Measurements from ENCODE around the gene SYTL3. TPM values are rescaled to one million over a fixed set of nuclear protein-coding genes. Genes with fewer than 3 reads are reported as not detected.

Gene SYTL3
- total and polyA plus RNA-seq, 4 donors: 2.0 to 4.6 (median 3.2) TPM

DNA sequence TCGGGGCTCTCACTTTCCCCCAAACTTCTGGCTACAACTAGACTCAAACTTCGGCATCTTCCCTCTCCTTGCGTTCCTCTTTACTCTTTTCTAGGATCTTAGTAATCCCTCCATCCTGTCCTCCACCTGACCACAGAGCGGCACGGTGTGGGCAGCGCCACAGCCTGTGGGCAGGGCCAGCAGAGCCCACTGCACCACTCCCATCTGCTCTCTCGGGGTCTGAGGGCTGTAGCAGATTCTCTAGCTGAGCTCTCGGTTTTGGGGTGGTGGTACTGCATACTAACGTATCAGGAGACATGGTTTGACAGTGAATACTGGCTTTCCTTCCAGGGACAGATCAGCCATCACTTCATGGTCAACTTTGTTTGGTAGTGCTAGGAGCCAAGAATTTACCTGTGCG, 111.9 kb downstream of the SYTL3 start:
- no peak for DNase-seq (ENCODE audit: low read depth in 4 of 6, low spot score in 6 of 6)
- Histone ChIP-seq H3K9me3 (ENCODE audit: control insufficient read depth, insufficient read depth, low read length) (no peaks in the 10 kb centered on the region), H3K36me3 (ENCODE audit: control insufficient read depth, insufficient read depth, low read length) (peaks cover 21% of the 10 kb centered on the region), H3K4me1 (ENCODE audit: control insufficient read depth, insufficient read depth, low read length) (peaks cover 43% of the 10 kb centered on the region), H3K27ac (ENCODE audit: low read depth, low read length) (no peak overlapping the region), H3K4me3 (ENCODE audit: low read depth, low read length) (no peak overlapping the region), H3K27me3 (ENCODE audit: control insufficient read depth, insufficient read depth, low read length) (no peaks in the 10 kb centered on the region)
- 92% methylated on average over 7 of the region's 10 CpGs for WGBS (ENCODE audit: insufficient coverage)

DNA sequence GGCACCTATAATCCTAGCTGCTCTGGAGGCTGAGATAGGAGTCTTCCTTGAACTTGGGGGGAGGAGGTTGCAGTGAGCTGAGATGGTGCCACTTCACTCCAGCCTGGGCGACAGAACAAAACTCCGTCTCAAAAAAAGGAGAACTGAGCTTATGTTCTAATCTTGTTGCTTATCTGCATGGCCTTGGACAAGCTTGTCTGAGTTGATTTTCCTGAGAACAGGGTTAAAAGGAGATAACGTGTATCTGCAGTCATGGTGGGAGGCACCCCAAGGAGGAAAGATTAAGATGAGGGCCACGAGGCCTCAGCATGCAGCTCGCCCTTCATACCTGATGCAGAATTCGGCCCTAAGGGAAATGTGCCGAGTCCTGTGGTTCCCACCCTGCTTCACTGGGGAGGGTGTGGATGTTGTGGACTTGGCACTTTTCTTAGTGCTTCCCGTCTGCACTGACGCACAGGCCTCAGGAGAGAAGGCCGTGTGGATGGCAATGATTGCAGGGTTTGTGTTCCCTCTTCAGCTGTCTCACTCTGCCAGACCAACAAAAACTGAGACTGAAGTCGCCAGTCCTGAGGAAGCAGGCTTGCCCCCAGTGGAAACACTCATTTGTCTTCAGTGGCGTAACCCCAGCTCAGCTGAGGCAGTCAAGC, 113.1 kb downstream of the SYTL3 start:
- Histone ChIP-seq H3K36me3 (ENCODE audit: control insufficient read depth, insufficient read depth, low read length) (peaks cover 33% of the 10 kb centered on the region), H3K4me1 (ENCODE audit: control insufficient read depth, insufficient read depth, low read length) (peaks cover 49% of the 10 kb centered on the region), H3K27ac (ENCODE audit: low read depth, low read length) (no peak overlapping the region), H3K27me3 (ENCODE audit: control insufficient read depth, insufficient read depth, low read length) (no peaks in the 10 kb centered on the region), H3K4me3 (ENCODE audit: low read depth, low read length) (no peak overlapping the region), H3K9me3 (ENCODE audit: control insufficient read depth, insufficient read depth, low read length) (no peaks in the 10 kb centered on the region)
- no peak for DNase-seq (ENCODE audit: low read depth in 4 of 6, low spot score in 6 of 6)
- WGBS (ENCODE audit: insufficient coverage): 72% methylated on average over 9 of the region's 12 CpGs

DNA sequence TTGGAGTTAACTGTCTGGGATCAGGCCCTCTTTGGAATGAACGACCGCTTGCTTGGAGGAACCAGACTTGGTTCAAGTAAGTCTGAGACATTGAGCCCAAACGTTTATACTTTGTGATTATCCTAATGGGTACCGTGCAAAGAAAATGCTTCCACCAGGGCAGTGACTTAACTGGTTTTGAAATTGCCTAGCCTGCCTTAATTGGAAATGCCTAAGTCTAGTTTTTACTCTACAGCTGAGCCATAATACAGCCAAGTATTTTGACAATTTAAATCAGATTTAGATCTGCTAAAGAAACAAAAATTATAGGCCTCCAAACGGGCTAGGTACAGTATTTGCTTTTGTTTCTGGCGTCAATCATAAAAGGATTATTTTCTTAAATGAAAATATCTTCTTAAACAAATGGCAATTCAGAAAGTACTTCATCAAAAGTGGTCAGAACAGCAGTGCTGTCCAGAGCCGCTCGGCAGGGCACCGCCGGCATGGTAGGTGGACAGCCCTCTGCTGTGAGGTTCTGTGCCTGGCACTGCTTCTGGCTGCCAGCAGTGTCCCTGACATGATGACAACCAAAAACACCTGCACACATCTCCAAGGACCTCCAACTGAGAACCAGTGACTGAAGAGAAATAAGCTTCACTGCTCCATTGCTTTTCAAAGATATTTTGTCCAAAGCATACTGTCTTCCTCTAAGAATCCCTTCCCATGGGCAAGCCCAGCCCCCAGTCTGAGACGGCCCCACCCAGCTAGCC, 113.8 kb downstream of the SYTL3 start:
- no peak overlapping the region for H3K27ac ChIP-seq (ENCODE audit: low read depth, low read length)
- peaks cover 53% of the 10 kb centered on the region for H3K4me1 ChIP-seq (ENCODE audit: control insufficient read depth, insufficient read depth, low read length)
- 62% methylated on average over 8 of the region's 11 CpGs for WGBS (ENCODE audit: insufficient coverage)
- peaks cover 40% of the 10 kb centered on the region for H3K36me3 ChIP-seq (ENCODE audit: control insufficient read depth, insufficient read depth, low read length)
- no peaks in the 10 kb centered on the region for H3K27me3 ChIP-seq (ENCODE audit: control insufficient read depth, insufficient read depth, low read length)
- H3K9me3 ChIP-seq (ENCODE audit: control insufficient read depth, insufficient read depth, low read length): no peaks in the 10 kb centered on the region
- no peak overlapping the region for H3K4me3 ChIP-seq (ENCODE audit: low read depth, low read length)
- no peak for DNase-seq (ENCODE audit: low read depth in 4 of 6, low spot score in 6 of 6)

DNA sequence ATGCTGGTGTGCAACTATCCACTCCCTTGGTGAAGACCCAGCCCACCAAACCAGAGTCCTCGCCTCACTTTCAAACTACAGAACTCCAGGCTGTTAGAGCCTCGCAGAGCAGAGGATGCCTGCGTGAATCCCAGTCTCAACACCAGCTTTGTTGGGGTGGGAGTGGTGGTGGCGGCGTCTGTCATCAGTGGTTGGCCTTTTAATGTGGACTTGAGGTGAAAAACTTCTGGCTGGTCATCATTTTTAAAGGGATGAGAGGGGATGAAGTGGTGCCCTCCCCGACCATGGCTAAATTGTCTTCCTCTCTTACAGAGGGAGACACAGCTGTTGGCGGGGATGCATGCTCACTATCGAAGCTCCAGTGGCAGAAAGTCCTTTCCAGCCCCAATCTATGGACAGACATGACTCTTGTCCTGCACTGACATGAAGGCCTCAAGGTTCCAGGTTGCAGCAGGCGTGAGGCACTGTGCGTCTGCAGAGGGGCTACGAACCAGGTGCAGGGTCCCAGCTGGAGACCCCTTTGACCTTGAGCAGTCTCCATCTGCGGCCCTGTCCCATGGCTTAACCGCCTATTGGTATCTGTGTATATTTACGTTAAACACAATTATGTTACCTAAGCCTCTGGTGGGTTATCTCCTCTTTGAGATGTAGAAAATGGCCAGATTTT, 114.5 kb downstream of the SYTL3 start:
- 94% methylated on average over 10 of the region's 14 CpGs for WGBS (ENCODE audit: insufficient coverage)
- Histone ChIP-seq H3K4me1 (ENCODE audit: control insufficient read depth, insufficient read depth, low read length) (peaks cover 60% of the 10 kb centered on the region), H3K4me3 (ENCODE audit: low read depth, low read length) (no peak overlapping the region), H3K36me3 (ENCODE audit: control insufficient read depth, insufficient read depth, low read length) (peaks cover 44% of the 10 kb centered on the region), H3K27me3 (ENCODE audit: control insufficient read depth, insufficient read depth, low read length) (no peaks in the 10 kb centered on the region), H3K27ac (ENCODE audit: low read depth, low read length) (no peak overlapping the region), H3K9me3 (ENCODE audit: control insufficient read depth, insufficient read depth, low read length) (no peaks in the 10 kb centered on the region)
- DNase-seq (ENCODE audit: low read depth in 4 of 6, low spot score in 6 of 6): no peak

DNA sequence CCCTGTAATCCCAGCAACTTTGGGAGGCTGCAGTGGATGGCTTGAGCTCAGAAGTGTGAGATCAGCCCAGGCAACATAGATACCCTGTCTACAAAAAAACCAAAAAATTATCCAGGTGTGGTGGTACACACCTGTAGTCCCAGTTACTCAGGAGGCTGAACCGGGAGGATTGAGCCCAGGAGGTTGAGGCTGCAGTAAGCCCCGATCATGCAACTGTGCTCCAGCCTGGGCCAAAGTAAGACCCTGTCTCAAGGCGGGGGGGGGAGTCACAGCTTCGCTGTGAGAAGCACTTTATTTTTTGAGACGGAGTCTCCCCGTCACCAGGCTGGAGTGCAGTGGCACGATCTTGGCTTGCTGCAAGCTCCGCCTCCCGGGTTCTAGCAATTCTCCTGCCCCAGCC, 115.1 kb downstream of the SYTL3 start:
- Histone ChIP-seq H3K9me3 (ENCODE audit: control insufficient read depth, insufficient read depth, low read length) (no peaks in the 10 kb centered on the region), H3K27ac (ENCODE audit: low read depth, low read length) (no peak overlapping the region), H3K36me3 (ENCODE audit: control insufficient read depth, insufficient read depth, low read length) (peaks cover 50% of the 10 kb centered on the region), H3K4me3 (ENCODE audit: low read depth, low read length) (no peak overlapping the region), H3K4me1 (ENCODE audit: control insufficient read depth, insufficient read depth, low read length) (peaks cover 66% of the 10 kb centered on the region), H3K27me3 (ENCODE audit: control insufficient read depth, insufficient read depth, low read length) (no peaks in the 10 kb centered on the region)
- DNase-seq (ENCODE audit: low read depth in 4 of 6, low spot score in 6 of 6): no peak
- 100% methylated on average over 4 of the region's 9 CpGs for WGBS (ENCODE audit: insufficient coverage)

DNA sequence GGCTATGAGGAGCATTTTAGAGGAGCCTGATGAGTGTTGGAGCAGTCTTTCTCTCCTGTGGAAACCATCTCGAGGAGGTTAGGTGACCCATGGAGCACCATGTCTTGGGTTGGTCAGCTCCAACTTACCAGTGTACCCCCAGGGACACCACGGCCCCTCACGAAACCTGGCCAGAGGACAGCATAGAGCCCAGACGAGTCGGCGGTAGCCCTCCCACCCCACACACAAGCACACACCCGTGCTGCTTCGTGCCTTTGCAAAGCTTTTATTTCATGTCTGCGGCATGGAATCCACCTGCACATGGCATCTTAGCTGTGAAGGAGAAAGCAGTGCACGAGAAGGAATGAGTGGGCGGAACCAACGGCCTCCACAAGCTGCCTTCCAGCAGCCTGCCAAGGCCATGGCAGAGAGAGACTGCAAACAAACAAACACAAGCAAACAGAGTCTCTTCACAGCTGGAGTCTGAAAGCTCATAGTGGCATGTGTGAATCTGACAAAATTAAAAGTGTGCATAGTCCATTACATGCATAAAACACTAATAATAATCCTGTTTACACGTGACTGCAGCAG, 115.7 kb downstream of the SYTL3 start:
- H3K36me3 ChIP-seq (ENCODE audit: control insufficient read depth, insufficient read depth, low read length): peaks cover 55% of the 10 kb centered on the region
- whole genome bisulfite sequencing (ENCODE audit: insufficient coverage): 77% methylated on average over 5 of the region's 13 CpGs

DNA sequence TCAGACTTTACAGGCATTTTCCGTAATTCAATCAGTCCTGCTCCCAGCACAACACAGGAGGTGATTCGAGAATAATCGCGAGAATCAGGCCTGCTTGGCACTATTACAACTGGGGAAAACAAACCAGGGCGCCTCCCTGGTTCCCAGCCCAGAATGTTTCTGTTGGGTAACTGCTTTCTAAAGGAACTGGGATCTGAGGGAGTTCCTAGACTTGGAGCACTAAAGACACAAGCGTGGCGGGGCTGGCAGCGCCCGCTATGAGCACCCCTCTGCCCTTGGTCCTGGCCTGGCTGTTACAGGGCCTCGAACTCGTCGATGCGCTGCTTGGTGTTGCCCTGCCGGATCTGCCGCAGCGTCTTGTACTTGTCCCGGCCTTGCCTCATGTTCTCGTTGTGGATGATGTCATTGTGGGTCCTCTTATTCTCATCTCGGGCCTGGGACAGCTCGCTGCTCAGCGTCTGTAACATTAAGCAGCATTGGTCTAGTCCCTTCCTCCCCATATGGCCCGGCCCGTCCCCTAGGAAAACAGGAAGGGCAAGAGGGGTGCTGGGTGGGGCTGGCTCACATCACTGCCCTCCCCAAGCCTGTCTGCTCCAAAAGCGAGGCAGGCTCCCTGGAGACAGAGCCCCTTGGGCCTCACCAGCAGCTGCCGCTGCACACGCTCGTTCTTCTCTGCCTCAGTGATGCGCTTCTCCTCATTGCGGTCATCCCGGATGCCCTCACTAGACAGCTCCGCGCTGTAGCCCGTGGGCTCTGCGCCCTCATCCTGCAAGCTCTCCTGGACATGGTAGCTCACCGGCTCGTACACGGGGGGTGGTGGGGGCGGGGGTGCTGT, 117.0 kb downstream of the SYTL3 start:
- H3K27me3 ChIP-seq (ENCODE audit: control insufficient read depth, insufficient read depth, low read length): no peaks in the 10 kb centered on the region
- WGBS (ENCODE audit: insufficient coverage): 78% methylated on average over 33 of the region's 38 CpGs
- peak overlapping the region; percentile 10 for H3K27ac ChIP-seq (ENCODE audit: low read depth, low read length)
- no peaks in the 10 kb centered on the region for H3K9me3 ChIP-seq (ENCODE audit: control insufficient read depth, insufficient read depth, low read length)
- H3K4me1 ChIP-seq (ENCODE audit: control insufficient read depth, insufficient read depth, low read length): peaks cover 82% of the 10 kb centered on the region
- H3K36me3 ChIP-seq (ENCODE audit: control insufficient read depth, insufficient read depth, low read length): peaks cover 68% of the 10 kb centered on the region
- peak in 1 of 6 donors; percentile 69 for DNase-seq (ENCODE audit: low read depth in 4 of 6, low spot score in 6 of 6)
- H3K4me3 ChIP-seq (ENCODE audit: low read depth, low read length): no peak overlapping the region

More for the DNA sequence above, 115.7 kb downstream of the SYTL3 start:
- Histone ChIP-seq H3K27me3 (ENCODE audit: control insufficient read depth, insufficient read depth, low read length) (no peaks in the 10 kb centered on the region), H3K9me3 (ENCODE audit: control insufficient read depth, insufficient read depth, low read length) (no peaks in the 10 kb centered on the region), H3K27ac (ENCODE audit: low read depth, low read length) (no peak overlapping the region), H3K4me3 (ENCODE audit: low read depth, low read length) (no peak overlapping the region), H3K4me1 (ENCODE audit: control insufficient read depth, insufficient read depth, low read length) (peaks cover 72% of the 10 kb centered on the region)
- DNase-seq (ENCODE audit: low read depth in 4 of 6, low spot score in 6 of 6): no peak

DNA sequence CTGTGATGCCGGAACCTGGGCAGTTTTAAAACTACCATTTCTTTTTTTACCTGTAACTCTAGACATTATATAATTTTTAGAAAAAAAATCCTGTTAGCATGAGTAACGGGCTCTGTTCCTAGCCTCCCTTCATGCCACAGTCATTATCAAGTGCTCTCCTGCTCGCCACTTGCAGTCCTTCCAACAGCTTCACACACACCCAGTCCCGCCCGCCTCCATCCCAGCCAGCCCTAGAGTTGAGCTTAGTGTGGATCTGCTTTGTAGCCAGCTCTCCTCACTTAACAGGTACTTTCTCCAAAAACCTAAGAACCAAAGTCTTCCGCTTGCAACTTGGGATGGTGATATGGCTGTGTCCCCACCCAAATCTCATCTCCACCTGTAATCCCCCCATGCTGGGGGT, 117.9 kb downstream of the SYTL3 start:
- 60% methylated on average over 1 of the region's 6 CpGs for WGBS (ENCODE audit: insufficient coverage)
- no peaks in the 10 kb centered on the region for H3K9me3 ChIP-seq (ENCODE audit: control insufficient read depth, insufficient read depth, low read length)
- no peaks in the 10 kb centered on the region for H3K27me3 ChIP-seq (ENCODE audit: control insufficient read depth, insufficient read depth, low read length)
- peaks cover 88% of the 10 kb centered on the region for H3K4me1 ChIP-seq (ENCODE audit: control insufficient read depth, insufficient read depth, low read length)
- H3K4me3 ChIP-seq (ENCODE audit: low read depth, low read length): no peak overlapping the region
- no peak overlapping the region for H3K27ac ChIP-seq (ENCODE audit: low read depth, low read length)
- H3K36me3 ChIP-seq (ENCODE audit: control insufficient read depth, insufficient read depth, low read length): peaks cover 73% of the 10 kb centered on the region
- no peak for DNase-seq (ENCODE audit: low read depth in 4 of 6, low spot score in 6 of 6)

DNA sequence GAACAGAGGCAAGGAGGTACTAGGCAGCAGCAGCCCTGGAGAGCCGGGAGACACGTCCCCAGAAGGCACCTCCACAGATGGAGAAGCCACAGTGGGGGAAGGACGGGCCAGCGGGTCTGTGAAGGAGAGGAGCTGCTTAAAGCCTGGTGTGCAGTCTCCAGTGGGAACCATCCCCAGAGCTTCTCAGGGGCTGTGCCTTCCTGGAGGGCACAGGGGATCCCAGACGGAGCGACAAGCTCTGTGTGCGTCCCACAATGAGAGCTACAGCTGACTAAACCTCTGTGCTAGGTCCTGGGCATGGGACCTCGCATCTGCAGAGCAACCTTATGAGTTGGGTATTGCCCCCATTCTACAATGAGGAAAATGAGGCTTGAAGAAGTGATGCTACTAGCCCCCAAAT, 118.6 kb downstream of the SYTL3 start:
- H3K4me3 ChIP-seq (ENCODE audit: low read depth, low read length): no peak overlapping the region
- whole genome bisulfite sequencing (ENCODE audit: insufficient coverage): 79% methylated on average over 8 of the region's 8 CpGs
- H3K27ac ChIP-seq (ENCODE audit: low read depth, low read length): no peak overlapping the region
- H3K36me3 ChIP-seq (ENCODE audit: control insufficient read depth, insufficient read depth, low read length): peaks cover 74% of the 10 kb centered on the region
- no peaks in the 10 kb centered on the region for H3K27me3 ChIP-seq (ENCODE audit: control insufficient read depth, insufficient read depth, low read length)
- no peaks in the 10 kb centered on the region for H3K9me3 ChIP-seq (ENCODE audit: control insufficient read depth, insufficient read depth, low read length)
- H3K4me1 ChIP-seq (ENCODE audit: control insufficient read depth, insufficient read depth, low read length): peaks cover 90% of the 10 kb centered on the region
- no peak for DNase-seq (ENCODE audit: low read depth in 4 of 6, low spot score in 6 of 6)

Data from spinal cord (tissue), 10 donors.